ENCODE data around the gene LRIG1.

The LRIG1 gene

GRCh38 chr3:66386011-66386924 lies 114.6 kb downstream of the LRIG1 start:
- no peak for DNase-seq (ENCODE audit: low read depth in 2 of 2)

- no peak for DNase-seq (ENCODE audit: low read depth in 2 of 2)
These were observed 115.8 kb downstream of the LRIG1 start for GRCh38 chr3:66385066-66385465.

GRCh38 chr3:66383998-66384745 lies 116.7 kb downstream of the LRIG1 start:
- no peak for DNase-seq (ENCODE audit: low read depth in 2 of 2)

GRCh38 chr3:66383023-66383422 lies 117.8 kb downstream of the LRIG1 start:
- no peak for DNase-seq (ENCODE audit: low read depth in 2 of 2)

- no peak for DNase-seq (ENCODE audit: low read depth in 2 of 2)
These were observed 118.7 kb downstream of the LRIG1 start for GRCh38 chr3:66382142-66382541.

GRCh38 chr3:66381626-66382025 lies 119.2 kb downstream of the LRIG1 start:
- DNase-seq (ENCODE audit: low read depth in 2 of 2): no peak

- no peak for DNase-seq (ENCODE audit: low read depth in 2 of 2)
These were observed 120.5 kb downstream of the LRIG1 start for GRCh38 chr3:66380200-66380932.

GRCh38 chr3:66379565-66379964 lies 121.3 kb downstream of the LRIG1 start:
- DNase-seq (ENCODE audit: low read depth in 2 of 2): no peak

- no peak for DNase-seq (ENCODE audit: low read depth in 2 of 2)
These were observed 122.6 kb downstream of the LRIG1 start for GRCh38 chr3:66378256-66378655.

GRCh38 chr3:66377800-66378199 lies 123.0 kb downstream of the LRIG1 start:
- no peak for DNase-seq (ENCODE audit: low read depth in 2 of 2)

GRCh38 chr3:66376568-66376967 lies 124.3 kb downstream of the LRIG1 start:
- no peak for DNase-seq (ENCODE audit: low read depth in 2 of 2)

- no peak for DNase-seq (ENCODE audit: low read depth in 2 of 2)
These were observed 128.0 kb downstream of the LRIG1 start for GRCh38 chr3:66372681-66373350.

GRCh38 chr3:66371432-66371831 lies 129.4 kb downstream of the LRIG1 start:
- no peak for DNase-seq (ENCODE audit: low read depth in 2 of 2)

GRCh38 chr3:66370179-66370578 lies 130.6 kb downstream of the LRIG1 start:
- DNase-seq (ENCODE audit: low read depth in 2 of 2): no peak

- DNase-seq (ENCODE audit: low read depth in 2 of 2): no peak
These were observed 132.8 kb downstream of the LRIG1 start for GRCh38 chr3:66367979-66368378.

- DNase-seq (ENCODE audit: low read depth in 2 of 2): no peak
These were observed 134.1 kb downstream of the LRIG1 start for GRCh38 chr3:66366747-66367146.

- DNase-seq (ENCODE audit: low read depth in 2 of 2): no peak
These were observed 135.7 kb downstream of the LRIG1 start for GRCh38 chr3:66365080-66365479.

GRCh38 chr3:66363148-66363547 lies 137.7 kb downstream of the LRIG1 start:
- no peak for DNase-seq (ENCODE audit: low read depth in 2 of 2)

- no peak for DNase-seq (ENCODE audit: low read depth in 2 of 2)
These were observed 138.3 kb downstream of the LRIG1 start for GRCh38 chr3:66362541-66362941.

- DNase-seq (ENCODE audit: low read depth in 2 of 2): no peak
These were observed 139.5 kb downstream of the LRIG1 start for GRCh38 chr3:66361356-66361755.

- no peak for DNase-seq (ENCODE audit: low read depth in 2 of 2)
These were observed 144.8 kb downstream of the LRIG1 start for GRCh38 chr3:66355997-66356396.

- no peak for DNase-seq (ENCODE audit: low read depth in 2 of 2)
These were observed 145.4 kb downstream of the LRIG1 start for GRCh38 chr3:66355394-66355793.
